Mucosa of stomach (tissue), 1 donor: ENCODE results near the gene MYLK2.
"Not testable (repeated sequence)": the region's sequence is repeated elsewhere in the genome, so short reads cannot be mapped to it uniquely, and the experiment has no call there.

Experiments used
- H3K27me3 ChIP-seq: one replicate; pipeline ENCODE4 v1.7.0; 2013; ENCODE audit warnings: mild to moderate bottlenecking, low read length; ENCODE audit not compliant: control insufficient read depth, insufficient read depth
- H3K36me3 ChIP-seq: one replicate; pipeline ENCODE4 v1.7.0; 2013; ENCODE audit warnings: low read length; ENCODE audit not compliant: control insufficient read depth, insufficient read depth
- H3K4me1 ChIP-seq: one replicate; pipeline ENCODE4 v1.7.0; 2013; ENCODE audit warnings: mild to moderate bottlenecking, low read length; ENCODE audit not compliant: control insufficient read depth, insufficient read depth
- H3K4me3 ChIP-seq: one replicate; pipeline ENCODE4 v1.7.0; 2013; ENCODE audit warnings: low read length
- H3K9ac ChIP-seq: one replicate; pipeline ENCODE4 v1.7.0; 2013; ENCODE audit warnings: mild to moderate bottlenecking, low read length, moderate library complexity
- H3K9me3 ChIP-seq: one replicate; pipeline ENCODE4 v1.7.0; 2013; ENCODE audit warnings: mild to moderate bottlenecking, low read length, moderate library complexity; ENCODE audit not compliant: control insufficient read depth
- donor health status: Pancreatic carcinoma.

MYLK2 gene

DNA sequence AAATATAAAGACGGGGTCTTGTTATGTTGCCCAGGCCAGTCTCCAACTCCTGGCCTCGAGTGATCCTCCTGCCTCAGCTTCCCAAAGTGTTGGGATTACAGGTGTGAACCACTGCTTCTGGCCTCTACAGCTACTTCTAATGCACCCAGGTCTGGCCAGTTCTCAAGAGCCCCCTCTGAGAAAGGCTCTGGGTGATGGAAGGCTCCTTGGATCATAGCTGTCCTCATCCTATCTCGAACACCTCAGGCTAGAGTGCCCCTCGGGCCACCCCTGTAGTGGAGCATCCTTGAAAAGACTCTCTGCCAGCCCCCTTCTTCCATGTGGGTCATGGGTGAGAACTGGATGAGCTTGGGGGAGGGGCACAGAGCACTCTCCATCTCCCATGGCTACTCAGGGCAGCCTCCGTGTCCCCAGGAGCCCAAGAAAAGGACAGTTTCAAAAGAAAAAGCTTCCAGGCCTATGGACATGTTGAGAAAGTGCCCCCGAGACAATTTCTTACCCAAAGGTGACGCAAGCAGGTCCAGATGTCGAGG, 714 bp upstream of the MYLK2 start:
- H3K9ac ChIP-seq, result no peak overlapping the region
- H3K4me3 ChIP-seq, result no peak overlapping the region
- no peaks in the 10 kb centered on the region for H3K9me3 ChIP-seq
- H3K4me1 ChIP-seq, result peaks cover 9% of the 10 kb centered on the region
- H3K27me3 ChIP-seq, result no peaks in the 10 kb centered on the region
- H3K36me3 ChIP-seq, result no peaks in the 10 kb centered on the region

DNA sequence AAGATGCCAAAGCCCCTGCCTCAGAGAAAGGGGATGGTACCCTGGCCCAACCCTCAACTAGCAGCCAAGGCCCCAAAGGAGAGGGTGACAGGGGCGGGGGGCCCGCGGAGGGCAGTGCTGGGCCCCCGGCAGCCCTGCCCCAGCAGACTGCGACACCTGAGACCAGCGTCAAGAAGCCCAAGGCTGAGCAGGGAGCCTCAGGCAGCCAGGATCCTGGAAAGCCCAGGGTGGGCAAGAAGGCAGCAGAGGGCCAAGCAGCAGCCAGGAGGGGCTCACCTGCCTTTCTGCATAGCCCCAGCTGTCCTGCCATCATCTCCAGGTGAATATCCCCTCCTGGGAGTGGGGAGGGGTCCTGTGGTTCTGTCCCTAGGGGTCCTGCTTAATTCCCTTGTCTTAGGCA, 1.1 kb downstream of the MYLK2 start:
- Histone ChIP-seq H3K27me3 (no peaks in the 10 kb centered on the region), H3K9me3 (no peaks in the 10 kb centered on the region), H3K36me3 (no peaks in the 10 kb centered on the region), H3K9ac (no peak overlapping the region), H3K4me1 (peaks cover 9% of the 10 kb centered on the region), H3K4me3 (no peak overlapping the region)

GRCh38 chr20:31821427-31821826, 2.3 kb downstream of the MYLK2 start:
- H3K4me1 ChIP-seq, result peaks cover 9% of the 10 kb centered on the region
- no peak overlapping the region for H3K9ac ChIP-seq
- H3K36me3 ChIP-seq, result no peaks in the 10 kb centered on the region
- no peak overlapping the region for H3K4me3 ChIP-seq
- H3K9me3 ChIP-seq, result no peaks in the 10 kb centered on the region
- no peaks in the 10 kb centered on the region for H3K27me3 ChIP-seq

DNA sequence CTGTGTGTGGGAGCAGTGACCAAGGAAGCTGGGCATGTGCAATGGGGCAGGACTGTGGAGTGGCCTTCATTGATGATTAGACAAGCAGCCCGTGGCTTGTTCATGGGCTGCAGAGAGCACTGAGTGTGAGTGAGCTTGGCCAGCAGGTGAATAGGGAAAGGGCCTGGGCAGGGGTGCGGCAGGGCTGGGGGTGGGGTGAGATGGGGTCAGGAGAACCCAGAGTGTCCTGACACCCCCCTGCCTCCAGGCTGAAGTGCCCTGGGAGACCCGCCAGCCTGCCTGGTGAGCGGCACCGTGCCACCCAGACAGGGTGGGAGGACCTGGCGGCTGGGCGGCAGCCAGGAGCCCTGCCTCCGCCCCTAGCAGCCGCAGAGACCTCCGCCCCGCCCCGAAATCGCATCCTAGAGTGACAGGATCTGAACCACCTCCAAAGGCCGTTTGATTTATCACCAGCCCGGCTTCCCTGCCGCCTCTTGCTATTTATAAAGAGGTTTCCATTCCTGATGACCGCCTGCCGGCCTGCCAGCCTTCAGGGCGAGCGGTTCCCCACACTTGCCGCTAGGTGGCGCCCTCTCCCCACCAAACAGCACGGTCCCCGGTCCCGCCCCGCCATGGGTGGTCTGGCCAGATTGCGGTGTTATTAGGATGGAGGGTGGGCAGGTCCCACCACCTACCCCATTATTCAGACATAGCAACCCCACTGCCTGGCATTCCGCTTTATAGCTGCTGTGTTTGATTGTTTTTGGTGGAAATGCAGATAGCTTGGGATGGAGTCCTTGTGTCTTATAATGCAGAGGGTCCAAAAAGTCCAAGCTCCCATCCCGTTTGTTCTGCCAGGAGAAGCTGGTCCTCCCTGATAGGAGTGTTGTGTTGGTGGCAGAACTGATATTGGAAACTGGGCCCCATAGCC, 3.5 kb downstream of the MYLK2 start:
- Histone ChIP-seq H3K4me3 (no peak overlapping the region), H3K9ac (no peak overlapping the region), H3K4me1 (peaks cover 9% of the 10 kb centered on the region), H3K36me3 (no peaks in the 10 kb centered on the region), H3K27me3 (no peaks in the 10 kb centered on the region), H3K9me3 (no peaks in the 10 kb centered on the region)

GRCh38 chr20:31823360-31824124, 4.4 kb downstream of the MYLK2 start:
- Histone ChIP-seq H3K36me3 (no peaks in the 10 kb centered on the region), H3K4me3 (no peak overlapping the region), H3K9me3 (no peaks in the 10 kb centered on the region), H3K4me1 (peaks cover 9% of the 10 kb centered on the region), H3K27me3 (no peaks in the 10 kb centered on the region), H3K9ac (no peak overlapping the region)

DNA sequence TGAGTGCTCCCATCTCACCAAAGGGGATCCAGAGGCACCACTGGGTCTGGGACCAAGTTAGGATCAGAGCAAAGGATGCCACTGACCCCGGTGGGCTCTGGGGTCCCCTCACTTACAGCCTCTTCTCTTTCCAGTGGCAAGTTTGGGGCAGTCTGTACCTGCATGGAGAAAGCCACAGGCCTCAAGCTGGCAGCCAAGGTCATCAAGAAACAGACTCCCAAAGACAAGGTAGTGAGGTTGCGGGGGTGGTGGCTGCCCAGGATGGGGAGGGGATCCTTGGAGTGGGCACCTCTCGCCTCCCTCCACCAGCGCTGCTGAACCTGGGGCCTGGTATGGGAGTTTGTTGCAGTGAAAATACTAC, 4.9 kb downstream of the MYLK2 start:
- H3K36me3 ChIP-seq, result no peaks in the 10 kb centered on the region
- H3K4me1 ChIP-seq, result peaks cover 9% of the 10 kb centered on the region
- no peaks in the 10 kb centered on the region for H3K9me3 ChIP-seq
- H3K4me3 ChIP-seq, result no peak overlapping the region
- H3K27me3 ChIP-seq, result no peaks in the 10 kb centered on the region
- H3K9ac ChIP-seq, result no peak overlapping the region

GRCh38 chr20:31824554-31825313, 5.6 kb downstream of the MYLK2 start:
- H3K27me3 ChIP-seq, result no peaks in the 10 kb centered on the region
- H3K9ac ChIP-seq, result no peak overlapping the region
- no peak overlapping the region for H3K4me3 ChIP-seq
- H3K36me3 ChIP-seq, result no peaks in the 10 kb centered on the region
- H3K4me1 ChIP-seq, result peaks cover 9% of the 10 kb centered on the region
- H3K9me3 ChIP-seq, result no peaks in the 10 kb centered on the region

GRCh38 chr20:31826074-31826473, 6.9 kb downstream of the MYLK2 start:
- no peaks in the 10 kb centered on the region for H3K36me3 ChIP-seq
- no peaks in the 10 kb centered on the region for H3K27me3 ChIP-seq
- no peak overlapping the region for H3K4me3 ChIP-seq
- no peaks in the 10 kb centered on the region for H3K9me3 ChIP-seq
- peaks cover 9% of the 10 kb centered on the region for H3K4me1 ChIP-seq
- no peak overlapping the region for H3K9ac ChIP-seq

DNA sequence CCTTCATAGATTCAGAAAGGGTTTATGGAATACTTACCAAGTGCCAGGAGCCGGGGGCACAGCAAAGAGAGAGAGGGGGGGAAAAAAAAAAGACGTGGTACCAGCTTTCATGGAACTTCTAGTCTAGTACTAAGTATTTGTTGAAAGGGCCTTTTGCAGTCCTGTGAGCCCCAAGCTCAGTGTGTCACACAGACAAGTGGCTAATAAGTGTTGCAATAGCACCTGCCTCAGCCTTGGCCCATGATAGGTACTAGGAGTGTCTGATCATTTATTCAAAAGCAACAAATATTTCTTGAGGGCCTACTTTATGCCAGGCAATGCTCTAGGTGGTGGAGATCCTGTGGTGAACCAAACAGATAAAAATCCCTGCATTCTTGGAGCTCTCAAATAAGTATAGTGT, 7.9 kb downstream of the MYLK2 start:
- H3K4me3 ChIP-seq, result no peak overlapping the region
- no peaks in the 10 kb centered on the region for H3K36me3 ChIP-seq
- peaks cover 9% of the 10 kb centered on the region for H3K4me1 ChIP-seq
- no peak overlapping the region for H3K9ac ChIP-seq
- no peaks in the 10 kb centered on the region for H3K27me3 ChIP-seq
- no peaks in the 10 kb centered on the region for H3K9me3 ChIP-seq

DNA sequence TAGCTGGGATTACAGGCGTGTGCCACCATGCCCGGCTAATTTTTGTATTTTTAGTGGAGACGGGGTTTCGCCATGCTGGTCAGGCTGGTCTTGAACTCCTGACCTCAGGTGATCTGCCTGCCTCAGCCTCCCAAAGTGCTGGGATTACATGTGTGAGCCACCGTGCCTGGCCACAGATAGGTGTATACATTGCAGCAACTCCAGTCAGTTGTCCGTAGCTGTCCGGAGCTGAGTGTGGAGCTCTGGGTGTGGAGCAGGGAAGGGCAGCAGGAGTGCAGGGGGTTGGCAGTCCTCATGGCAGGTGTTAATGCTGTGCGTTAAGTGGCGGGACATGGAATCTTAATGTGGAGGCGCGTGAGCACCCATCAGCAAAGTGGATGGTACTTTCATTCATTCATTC, 8.9 kb downstream of the MYLK2 start:
- not testable (repeated sequence) for H3K4me3 ChIP-seq, H3K27me3 ChIP-seq, H3K36me3 ChIP-seq, H3K9ac ChIP-seq, H3K9me3 ChIP-seq, H3K4me1 ChIP-seq

GRCh38 chr20:31829731-31830130, 10.6 kb downstream of the MYLK2 start:
- Histone ChIP-seq H3K9ac (no peak overlapping the region), H3K27me3 (no peaks in the 10 kb centered on the region), H3K4me1 (no peaks in the 10 kb centered on the region), H3K36me3 (no peaks in the 10 kb centered on the region), H3K4me3 (no peak overlapping the region), H3K9me3 (no peaks in the 10 kb centered on the region)
